NCI-H128 (cell line): ENCODE results near the gene LRCH2.

Source experiments
- DNase-seq: peaks from one replicate; lab custom pipeline; 2025; ENCODE audit not compliant: unreplicated experiment; lab: John Stamatoyannopoulos, UW

Gene LRCH2

GRCh38 chrX:115067812-115068211 lies 166.1 kb downstream of the LRCH2 start:
- no peak for DNase-seq

GRCh38 chrX:115065304-115065703 lies 168.6 kb downstream of the LRCH2 start:
- DNase-seq: no peak
